ENCODE data around the gene DNAH7. TPM values are rescaled to one million over a fixed set of nuclear protein-coding genes. Genes with fewer than 3 reads are reported as not detected.

DNAH7 gene
- total and polyA plus RNA-seq, 10 of the 15 experiments (the other 5 are each of a cell fraction or from before 2014, with no cell fraction given), result 0.05 to 0.61 (median 0.16) TPM

GRCh38 chr2:195759877-195760276 lies 308.8 kb downstream of the DNAH7 start (continued):
- TF ChIP-seq CTCF (IDR thresholded peaks at IDR 0.05 in 2 of 3, conservative IDR thresholded peaks at IDR 0.05 in 1 of 3; ENCODE audit: control insufficient read depth in 2 of 3, extremely low read depth in 1 of 3, insufficient read depth in 1 of 3, low read depth in 3 of 3, low read length in 3 of 3) (no peak), EED (IDR thresholded peaks at IDR 0.05; ENCODE audit: low read depth) (no peak)

GRCh38 chr2:195758846-195759245 lies 309.8 kb downstream of the DNAH7 start:
- no peak overlapping the region for H3K4me2 ChIP-seq (ENCODE audit: control insufficient read depth, insufficient read depth)
- no peak overlapping the region for H3K9ac ChIP-seq (ENCODE audit: control insufficient read depth, insufficient read depth, low read length)
- no peak overlapping the region for H2AFZ ChIP-seq (ENCODE audit: control insufficient read depth, low read depth, low read length)
- ChIA-PET CTCF (no interaction called here), RAD21 (ENCODE audit: unreplicated experiment) (no interaction called here), POLR2A (no interaction called here), SMC1A (ENCODE audit: uncharacterized antibody, unreplicated experiment) (interaction anchor here (1.3 kb wide), 1 partner anchor 9 kb away, joined by 3 read pairs; no protein-coding TSS in a partner anchor)
- WGBS (ENCODE audit: insufficient coverage, insufficient replicate concordance, low lambda C conversion rate, missing lambda C conversion rate), result 24% methylated on average over 3 of the region's 3 CpGs
- no peaks in the 10 kb centered on the region for H3K9me3 ChIP-seq (replicated peaks; ENCODE audit: control insufficient read depth, insufficient read depth, low read length)
- H4K20me1 ChIP-seq (ENCODE audit: control insufficient read depth, insufficient read depth), result no peaks in the 10 kb centered on the region
- no peak for DNase-seq (ENCODE audit: low read depth, low spot score)
- no peaks in the 10 kb centered on the region for H3K79me2 ChIP-seq (ENCODE audit: control insufficient read depth, insufficient read depth, low read length)
- H3K4me1 ChIP-seq (ENCODE audit: control insufficient read depth, insufficient read depth, low read length), result no peaks in the 10 kb centered on the region
- in situ Hi-C loops (cut with MboI), result no loop called here
- no peak for FAIRE-seq
- no peaks in the 10 kb centered on the region for H3K27me3 ChIP-seq (replicated peaks in 1 of 2; ENCODE audit: control insufficient read depth in 2 of 2, insufficient read depth in 2 of 2, low read length in 1 of 2)
- ATAC-seq, result no peak
- no peaks in the 10 kb centered on the region for H3K36me3 ChIP-seq (ENCODE audit: control insufficient read depth in 2 of 2, insufficient read depth in 2 of 2, low read length in 1 of 2)
- TF ChIP-seq NRF1 (conservative IDR thresholded peaks at IDR 0.05; ENCODE audit: low read depth, low read length), result no peak
- TF ChIP-seq ELK1 (IDR thresholded peaks at IDR 0.05; ENCODE audit: low read depth, low read length), result no peak
- TF ChIP-seq ZBTB11 (CRISPR knock-in tag; IDR thresholded peaks at IDR 0.05), result no peak
- TF ChIP-seq POLR2AphosphoS2 (IDR thresholded peaks at IDR 0.05; ENCODE audit: low read depth, low read length), result no peak
- no peak for TF ChIP-seq ZNF592 (IDR thresholded peaks at IDR 0.05)
- no peak for TF ChIP-seq EP300 (IDR thresholded peaks at IDR 0.05; ENCODE audit: borderline replicate concordance in 1 of 2, control insufficient read depth in 1 of 2, low read depth in 2 of 2, low read length in 2 of 2)
- TF ChIP-seq PBX3 (IDR thresholded peaks at IDR 0.05; ENCODE audit: insufficient replicate concordance, low read depth, low read length), result no peak
- BruUV-seq (replicated peaks), result no TSS peak
- intact Hi-C loops (cut with micrococcal nuclease; ENCODE audit: unreplicated experiment), result no loop called here
- no peak overlapping the region for H3K27ac ChIP-seq (ENCODE audit: control insufficient read depth, insufficient read depth)
- no peak overlapping the region for H3K4me3 ChIP-seq
